ENCODE data around the gene ERVFRD-1. TPM values are rescaled to one million over a fixed set of nuclear protein-coding genes. Genes with fewer than 3 reads are reported as not detected.
"Not testable (repeated sequence)": the region's sequence is repeated elsewhere in the genome, so short reads cannot be mapped to it uniquely, and the experiment has no call there.

ERVFRD-1 gene
- polyA plus RNA-seq, 1 donor from 2014 or later, result not detected

GRCh38 chr6:11092668-11093375 lies 18.7 kb downstream of the ERVFRD-1 start:
- Histone ChIP-seq H3K79me2 (replicated peaks; ENCODE audit: insufficient read depth, low read length) (peaks cover 24% of the 10 kb centered on the region), H4K20me1 (ENCODE audit: insufficient read depth) (no peaks in the 10 kb centered on the region), H3K4me3 (ENCODE audit: low read length) (peak overlapping the region; percentile 97), H3K9ac (ENCODE audit: low read length) (peak overlapping the region; percentile 93), H3K9me3 (ENCODE audit: low read length) (no peaks in the 10 kb centered on the region), H2AFZ (ENCODE audit: low read depth, low read length) (peak overlapping the region; percentile 92), H3K36me3 (ENCODE audit: insufficient read depth, low read length) (no peaks in the 10 kb centered on the region), H3F3A (ENCODE audit: insufficient read depth, low read length, poor library complexity, severe bottlenecking) (peaks cover 9% of the 10 kb centered on the region), H3K27me3 (ENCODE audit: insufficient read depth, low read depth, low read length) (no peaks in the 10 kb centered on the region), H3K9me2 (ENCODE audit: insufficient read depth, low read length) (no peaks in the 10 kb centered on the region), H3K27ac (ENCODE audit: low read length) (peak overlapping the region; percentile 79), H3K4me2 (ENCODE audit: low read length) (peak overlapping the region; percentile 40)
- TF ChIP-seq SMC3 (conservative IDR thresholded peaks at IDR 0.05; ENCODE audit: poor library complexity) (no peak), RAD21 (conservative IDR thresholded peaks at IDR 0.05) (no peak), POLR2AphosphoS5 (IDR thresholded peaks at IDR 0.05) (no peak), TAF1 (IDR thresholded peaks at IDR 0.05; ENCODE audit: low read depth) (no peak), REST (IDR thresholded peaks at IDR 0.05; ENCODE audit: borderline replicate concordance) (no peak), EZH2 (IDR thresholded peaks at IDR 0.05; ENCODE audit: borderline replicate concordance, insufficient read depth, low read length, poor library complexity, severe bottlenecking) (no peak), CTCF (IDR thresholded peaks at IDR 0.05; ENCODE audit: poor library complexity, severe bottlenecking) (no peak), EP300 (conservative IDR thresholded peaks at IDR 0.05; ENCODE audit: poor library complexity, severe bottlenecking) (no peak), MXI1 (conservative IDR thresholded peaks at IDR 0.05; ENCODE audit: poor library complexity, severe bottlenecking) (no peak)

- not testable (repeated sequence) for H3K9me3 ChIP-seq (ENCODE audit: low read length); H3K4me2 ChIP-seq (ENCODE audit: low read length); H3K9me2 ChIP-seq (ENCODE audit: insufficient read depth, low read length); H4K20me1 ChIP-seq (ENCODE audit: insufficient read depth); H2AFZ ChIP-seq (ENCODE audit: low read depth, low read length); H3K4me3 ChIP-seq (ENCODE audit: low read length); H3F3A ChIP-seq (ENCODE audit: insufficient read depth, low read length, poor library complexity, severe bottlenecking); H3K36me3 ChIP-seq (ENCODE audit: insufficient read depth, low read length); H3K27me3 ChIP-seq (ENCODE audit: insufficient read depth, low read depth, low read length); H3K9ac ChIP-seq (ENCODE audit: low read length); H3K27ac ChIP-seq (ENCODE audit: low read length)
- peaks cover 15% of the 10 kb centered on the region for H3K79me2 ChIP-seq (replicated peaks; ENCODE audit: insufficient read depth, low read length)
Observed at GRCh38 chr6:11091141-11091540, 20.4 kb downstream of the ERVFRD-1 start.
